ENCODE results near the gene HACD2. TPM values are rescaled to one million over a fixed set of nuclear protein-coding genes. Genes with fewer than 3 reads are reported as not detected.

The HACD2 gene
- total RNA-seq, 1 experiment from 2014 or later, result 27.4 TPM

DNA sequence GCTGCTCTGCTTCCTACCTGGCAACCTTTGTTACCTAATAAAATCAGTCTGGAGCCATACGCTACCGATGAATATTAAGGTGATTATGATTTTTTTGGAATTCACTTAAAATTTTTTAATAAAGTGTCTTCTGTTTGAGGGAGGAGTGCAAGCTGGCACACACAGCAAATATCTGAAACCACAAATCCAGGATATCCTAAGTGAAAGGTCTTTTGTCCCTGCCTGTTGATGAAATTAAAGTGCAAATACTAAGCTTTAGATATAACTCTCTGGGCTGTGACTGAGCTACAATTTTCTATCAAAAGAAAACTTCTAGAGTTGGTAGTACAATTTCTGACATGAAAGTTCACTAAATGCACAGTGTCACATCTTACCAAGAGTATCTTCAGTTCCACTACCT lies 23.7 kb downstream of the HACD2 start:
- no peak overlapping the region for H3K18ac ChIP-seq (ENCODE audit: insufficient read length, low read depth, low read length)
- WGBS (ENCODE audit: extremely low coverage, insufficient read length, low lambda C conversion rate), result no CpG with 5 or more reads among the region's 2 CpGs
- no peak overlapping the region for H2BK12ac ChIP-seq (ENCODE audit: insufficient read length, low read depth, low read length)
- no peaks in the 10 kb centered on the region for H4K20me1 ChIP-seq (ENCODE audit: control insufficient read depth, insufficient read depth, insufficient read length)
- H3K14ac ChIP-seq (ENCODE audit: insufficient read depth, low read length), result no peak overlapping the region
- no peak overlapping the region for H3K27ac ChIP-seq (ENCODE audit: insufficient read length, low read depth, low read length)
- peaks cover 6 to 7% of the 10 kb centered on the region in 2 experiments; a peak in 1 of 4 replicates for H3K4me1 Mint-ChIP-seq
- no peaks in the 10 kb centered on the region for H3K9me3 ChIP-seq (ENCODE audit: control insufficient read depth, low read depth, low read length)
- TF ChIP-seq, protein P1, sequence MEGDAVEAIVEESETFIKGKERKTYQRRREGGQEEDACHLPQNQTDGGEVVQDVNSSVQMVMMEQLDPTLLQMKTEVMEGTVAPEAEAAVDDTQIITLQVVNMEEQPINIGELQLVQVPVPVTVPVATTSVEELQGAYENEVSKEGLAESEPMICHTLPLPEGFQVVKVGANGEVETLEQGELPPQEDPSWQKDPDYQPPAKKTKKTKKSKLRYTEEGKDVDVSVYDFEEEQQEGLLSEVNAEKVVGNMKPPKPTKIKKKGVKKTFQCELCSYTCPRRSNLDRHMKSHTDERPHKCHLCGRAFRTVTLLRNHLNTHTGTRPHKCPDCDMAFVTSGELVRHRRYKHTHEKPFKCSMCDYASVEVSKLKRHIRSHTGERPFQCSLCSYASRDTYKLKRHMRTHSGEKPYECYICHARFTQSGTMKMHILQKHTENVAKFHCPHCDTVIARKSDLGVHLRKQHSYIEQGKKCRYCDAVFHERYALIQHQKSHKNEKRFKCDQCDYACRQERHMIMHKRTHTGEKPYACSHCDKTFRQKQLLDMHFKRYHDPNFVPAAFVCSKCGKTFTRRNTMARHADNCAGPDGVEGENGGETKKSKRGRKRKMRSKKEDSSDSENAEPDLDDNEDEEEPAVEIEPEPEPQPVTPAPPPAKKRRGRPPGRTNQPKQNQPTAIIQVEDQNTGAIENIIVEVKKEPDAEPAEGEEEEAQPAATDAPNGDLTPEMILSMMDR (conservative IDR thresholded peaks at IDR 0.05), result no peak
- H3K27me3 ChIP-seq (ENCODE audit: insufficient read depth, low read length), result no peaks in the 10 kb centered on the region
- peaks cover 19 to 25% (median 23%) of the 10 kb centered on the region in 3 experiments for H3K36me3 Mint-ChIP-seq (ENCODE audit: insufficient read depth in 1 of 3, low read depth in 3 of 3)
- H4K5ac ChIP-seq (ENCODE audit: insufficient read length, low read depth, low read length), result no peak overlapping the region
- H4K91ac ChIP-seq (ENCODE audit: insufficient read length, low read depth, low read length), result no peak overlapping the region
- H3K4me2 ChIP-seq (ENCODE audit: insufficient read depth, insufficient read length, low read length), result no peak overlapping the region
- no peak overlapping the region for H2AFZ ChIP-seq (ENCODE audit: low read length)
- no peak overlapping the region for H2BK120ac ChIP-seq (ENCODE audit: low read depth, low read length, poor library complexity, severe bottlenecking)
- H2BK15ac ChIP-seq (ENCODE audit: low read depth, low read length), result no peak overlapping the region
- no peak overlapping the region; a peak in 1 of 7 replicates for H3K27ac Mint-ChIP-seq
- no peak overlapping the region for H3K4ac ChIP-seq (ENCODE audit: low read depth, low read length)
- no peak overlapping the region for H2BK5ac ChIP-seq (ENCODE audit: insufficient read length, low read length)
- no peak overlapping the region for H3K56ac ChIP-seq (ENCODE audit: insufficient read length, low read depth, low read length)
- H3K23ac ChIP-seq (ENCODE audit: insufficient read length, low read depth, low read length), result no peak overlapping the region
- H3K23me2 ChIP-seq (ENCODE audit: insufficient read length, low read depth, low read length, poor library complexity, severe bottlenecking), result no peaks in the 10 kb centered on the region
- H3T11ph ChIP-seq (ENCODE audit: low read length), result no peak overlapping the region
- no peak overlapping the region for H2AK5ac ChIP-seq (ENCODE audit: insufficient read length, low read length)
- H3K4me3 Mint-ChIP-seq, result no peak overlapping the region
- peaks cover 13% of the 10 kb centered on the region in 2 experiments for H3K9me3 Mint-ChIP-seq
- H3K79me1 ChIP-seq (ENCODE audit: insufficient read depth, low read depth, low read length, poor library complexity, severe bottlenecking), result no peaks in the 10 kb centered on the region
- no peaks in the 10 kb centered on the region for H3K27me3 Mint-ChIP-seq (ENCODE audit: low read depth)
- no peak overlapping the region for H3K9ac ChIP-seq (ENCODE audit: extremely low read depth, insufficient read length, low read length)
- H2BK20ac ChIP-seq (ENCODE audit: low read depth, low read length, poor library complexity, severe bottlenecking), result no peak overlapping the region
- no peaks in the 10 kb centered on the region for H3K79me2 ChIP-seq (ENCODE audit: insufficient read depth, low read length)
- no peak for DNase-seq
- H3K4me1 ChIP-seq (ENCODE audit: insufficient read depth, low read length), result no peaks in the 10 kb centered on the region
- H4K8ac ChIP-seq (replicated peaks; ENCODE audit: insufficient read length, low read depth, low read length), result no peak overlapping the region

Measured in H9 (cell line).